NCI-H1417 treated with DMSO at 0.1 percent for 48 hours (cell line): ENCODE data around the gene LIPF.
"Not testable (repeated sequence)": the region's sequence is repeated elsewhere in the genome, so short reads cannot be mapped to it uniquely, and the experiment has no call there.

Experiments used
- DNase-seq: peaks from one replicate; lab custom pipeline; 2025; lab: John Stamatoyannopoulos, UW

LIPF gene

DNA sequence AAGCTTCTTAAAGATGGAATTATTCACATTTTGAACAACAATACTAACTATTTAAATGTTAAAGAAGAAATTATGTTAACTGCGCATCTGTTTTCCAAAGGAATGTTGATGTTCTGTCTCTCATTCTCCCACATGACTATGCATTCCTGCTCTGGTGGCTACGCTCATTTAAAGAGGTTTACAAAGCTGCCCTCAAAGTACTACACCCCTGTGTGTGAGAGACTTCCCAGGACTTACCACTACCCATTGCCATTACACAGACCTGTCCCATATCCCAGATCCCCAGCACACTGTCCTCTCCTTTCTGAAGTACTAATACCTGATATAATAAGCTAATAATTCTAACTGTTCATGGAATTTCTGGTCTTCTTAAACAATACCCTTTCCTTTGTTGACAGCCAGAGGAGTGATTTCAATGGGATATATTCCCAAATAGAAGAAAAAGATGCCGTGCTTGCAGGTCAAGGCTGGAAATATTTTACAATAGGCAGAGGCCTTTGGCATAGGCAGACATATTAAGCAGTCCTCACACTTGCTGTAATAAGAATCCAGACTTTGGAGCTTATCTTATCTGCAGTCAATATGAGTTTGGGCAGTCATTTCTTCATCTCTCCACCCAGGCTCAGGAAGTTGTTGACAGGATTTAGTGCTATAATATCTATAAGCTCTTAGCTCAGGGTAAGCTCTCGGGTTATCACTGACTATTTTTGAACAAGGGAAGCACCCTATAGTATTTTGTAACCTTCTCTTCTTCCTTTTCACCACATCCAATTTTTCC lies 12.2 kb downstream of the LIPF start:
- no peak for DNase-seq

DNA sequence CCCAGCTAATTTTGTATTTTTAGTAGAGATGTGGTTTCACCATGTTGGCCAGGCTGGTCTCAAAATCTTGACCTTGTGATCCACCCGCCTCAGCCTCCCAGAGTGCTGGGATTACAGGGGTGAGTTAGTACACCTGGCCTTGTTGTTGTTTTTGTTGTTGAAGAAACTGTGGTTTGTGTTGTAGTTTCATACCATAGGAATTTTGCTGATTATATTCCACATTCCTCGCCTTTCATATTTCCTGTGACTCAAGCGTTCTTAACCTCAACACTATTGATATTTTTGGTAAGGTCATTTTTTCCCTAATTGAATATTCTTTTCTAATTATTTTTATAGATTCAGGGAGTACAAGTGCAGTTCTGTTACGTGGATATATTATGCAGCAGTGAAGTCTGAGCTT lies 16.7 kb downstream of the LIPF start:
- no peak for DNase-seq

DNA sequence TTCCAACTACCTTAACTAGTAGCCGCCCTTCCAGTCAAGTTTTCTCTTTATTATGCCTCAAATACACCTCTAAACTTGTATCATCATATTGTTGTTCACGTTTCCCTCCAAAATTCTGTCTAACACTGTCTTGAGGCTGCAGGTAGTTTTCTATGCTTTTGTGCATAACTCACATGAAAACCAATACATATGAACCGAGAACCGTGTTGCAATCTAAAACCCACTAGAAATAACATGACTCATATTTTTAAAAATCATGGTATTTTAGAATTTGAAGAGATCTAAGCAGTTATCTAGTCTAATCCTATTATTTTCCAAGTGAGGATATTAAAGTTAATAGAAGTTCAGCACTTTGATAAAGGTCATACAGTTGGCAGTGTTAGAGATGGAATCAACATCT lies 18.2 kb downstream of the LIPF start:
- no peak for DNase-seq

DNA sequence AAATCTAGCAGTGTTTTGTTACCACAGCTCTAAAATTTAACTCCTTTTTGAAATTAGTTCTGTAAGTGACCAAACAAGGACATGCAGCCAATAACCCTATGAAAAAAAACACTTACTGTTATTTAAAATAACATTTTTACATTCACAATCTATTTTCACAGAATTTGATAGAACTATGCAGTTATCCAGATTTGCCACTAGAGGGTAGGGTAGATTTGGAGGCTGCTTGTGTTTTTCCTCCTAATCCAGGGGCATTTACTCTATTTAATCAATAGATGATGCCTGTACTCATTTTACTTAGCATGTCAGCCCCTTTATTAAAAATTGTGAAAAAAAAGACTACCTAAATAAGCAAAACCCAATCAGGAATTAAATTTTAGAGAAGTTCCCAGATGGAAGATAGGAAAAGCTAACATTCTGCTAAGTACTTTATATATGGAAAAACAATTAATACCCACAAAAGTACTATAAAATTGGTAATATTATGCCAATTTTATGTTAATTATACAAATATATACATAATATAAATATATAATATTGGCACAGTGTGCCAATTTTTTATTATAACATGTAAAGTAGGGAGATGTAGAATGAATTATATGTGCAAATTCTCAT lies 23.7 kb downstream of the LIPF start:
- DNase-seq = peak; percentile 8

DNA sequence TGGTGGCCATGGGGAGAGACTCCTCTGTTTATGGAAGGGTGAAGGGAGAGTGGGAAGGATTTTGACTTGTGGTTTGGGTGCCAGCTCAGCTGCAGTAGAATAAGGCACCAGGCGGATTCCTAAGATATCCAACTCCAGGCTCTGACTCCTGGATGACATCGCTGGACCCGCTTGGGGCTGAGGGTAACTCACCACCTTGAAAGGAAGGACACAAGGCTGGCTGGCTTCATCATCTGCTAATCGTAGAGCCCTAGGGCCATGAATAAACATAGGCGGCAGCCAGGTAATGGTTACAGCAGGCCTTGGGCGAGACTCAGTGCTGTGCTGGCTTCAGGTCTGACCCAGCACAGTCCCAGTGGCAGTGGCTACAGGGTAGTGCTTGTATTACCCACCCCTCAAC lies 25.1 kb downstream of the LIPF start:
- DNase-seq = no peak

DNA sequence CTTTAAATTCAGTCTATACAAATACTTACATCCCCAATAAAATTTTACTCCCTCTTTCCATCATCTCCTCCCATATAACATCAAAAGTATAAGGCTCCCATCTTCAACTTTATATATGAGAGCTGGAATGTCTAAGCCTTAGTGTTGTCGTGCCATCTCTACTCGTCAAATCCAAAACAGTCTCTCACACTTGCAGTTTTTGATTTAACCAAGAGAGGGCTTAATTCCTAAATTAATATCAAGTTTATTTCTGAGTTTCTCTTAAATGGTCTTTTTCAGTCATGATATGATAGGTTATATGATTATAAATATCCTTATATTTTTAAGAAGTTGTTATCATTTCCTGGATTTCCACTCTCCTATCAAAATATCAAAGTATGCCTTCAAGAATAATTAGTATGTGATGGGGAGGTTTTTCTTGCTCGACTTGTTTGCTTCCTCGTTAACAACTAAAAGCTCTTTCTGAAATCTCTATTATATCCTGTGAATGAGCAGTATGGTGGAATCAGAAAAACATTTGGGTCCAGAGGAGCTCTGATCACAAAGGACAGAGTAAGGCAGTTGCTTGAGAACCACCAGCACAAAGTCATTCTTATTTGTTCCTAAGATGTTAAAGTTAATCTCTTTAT lies 29.3 kb downstream of the LIPF start:
- DNase-seq = no peak

DNA sequence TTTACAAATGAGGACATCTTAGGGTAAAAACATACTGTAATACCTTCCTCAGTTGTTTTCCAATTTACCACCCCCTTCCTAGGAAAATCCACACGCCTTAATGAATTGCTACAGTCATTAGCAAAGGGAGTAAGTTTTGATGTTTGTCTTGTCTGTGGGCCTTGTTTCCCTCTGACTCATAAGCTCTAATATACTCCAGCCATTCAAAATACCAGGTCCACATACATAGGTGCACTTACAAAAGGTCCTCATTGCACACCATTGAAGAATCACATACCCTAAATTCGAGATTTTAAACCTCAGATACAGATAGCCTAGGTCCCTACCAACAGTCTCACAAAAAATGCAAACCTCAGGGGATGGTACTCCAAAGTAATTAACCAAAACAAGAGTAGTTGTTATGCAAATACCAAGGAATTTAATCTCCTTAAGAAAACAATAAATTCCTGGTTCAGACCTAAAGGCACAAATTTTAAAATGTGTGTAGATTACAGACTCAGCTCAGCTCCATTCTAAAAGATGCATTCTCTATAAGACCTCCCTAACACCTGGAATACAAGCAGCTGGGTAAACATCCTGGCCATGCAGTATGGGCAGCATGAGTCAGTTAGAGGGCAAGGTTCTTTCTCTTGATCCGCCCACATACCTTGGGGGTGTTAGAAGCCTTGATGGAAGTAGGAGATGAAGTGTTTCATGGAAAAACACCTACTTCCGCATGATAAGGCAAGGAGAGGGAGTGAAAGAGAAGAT lies 38.8 kb downstream of the LIPF start:
- peak; percentile 26 for DNase-seq

DNA sequence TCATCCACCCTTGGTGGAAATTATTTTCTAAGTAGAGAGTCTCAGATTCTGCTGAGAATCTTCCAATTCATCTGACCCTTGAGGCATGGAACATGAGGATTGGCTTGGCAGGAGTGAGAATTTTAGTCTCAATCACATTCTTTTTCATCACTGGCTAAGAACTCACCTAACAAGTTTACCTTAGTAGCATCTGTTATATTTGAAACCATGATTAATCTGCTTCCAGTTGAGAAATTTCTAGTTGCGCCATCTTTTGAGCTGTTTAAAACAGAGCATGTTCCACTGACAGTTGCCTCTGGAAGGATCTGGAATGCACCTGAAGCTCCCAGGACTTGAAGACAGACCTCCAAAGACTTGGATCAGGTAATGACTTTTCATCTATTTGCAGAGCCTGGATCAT lies 41.7 kb downstream of the LIPF start, which contains the start of gene LIPK:
Gene LIPK (plus strand): TSS at position 292 of the 400 bp plus-strand sequence. CDS start 18,295 bp downstream, outside the sequence.
- DNase-seq = no peak

DNA sequence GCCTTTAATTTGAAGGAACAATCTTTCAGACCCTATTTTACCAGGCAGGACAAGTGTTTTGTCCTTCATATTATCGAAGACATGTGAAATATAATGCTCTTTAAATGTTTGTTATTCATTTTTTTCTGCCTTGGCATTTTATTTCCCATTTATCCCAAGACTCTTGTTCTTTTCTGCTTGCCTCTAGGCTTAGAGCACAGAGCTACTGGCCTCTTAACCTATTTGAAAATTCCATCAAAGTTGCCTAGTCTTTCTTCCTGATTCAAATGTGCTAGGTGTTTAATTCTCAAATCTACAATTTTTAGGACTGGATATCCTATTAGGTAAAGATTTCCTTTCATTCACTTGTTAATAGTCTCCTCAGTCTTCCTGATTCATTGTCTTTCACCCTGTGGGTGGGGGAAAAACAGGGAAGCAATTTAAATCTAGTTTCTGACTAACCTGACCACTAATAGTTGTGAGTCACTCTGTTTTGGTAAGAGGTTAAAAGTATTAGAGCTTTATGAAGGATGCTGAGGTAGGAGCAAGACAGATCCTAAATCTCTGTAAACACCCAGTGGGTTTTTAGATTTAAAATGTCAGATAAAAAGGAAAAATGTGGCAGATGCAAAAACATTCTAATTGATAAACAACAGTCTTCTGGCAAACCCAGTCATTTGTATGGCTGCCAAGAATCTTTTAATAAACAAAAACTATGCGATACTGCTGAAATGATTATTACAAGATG lies 43.4 kb downstream of the LIPF start:
- no peak for DNase-seq

DNA sequence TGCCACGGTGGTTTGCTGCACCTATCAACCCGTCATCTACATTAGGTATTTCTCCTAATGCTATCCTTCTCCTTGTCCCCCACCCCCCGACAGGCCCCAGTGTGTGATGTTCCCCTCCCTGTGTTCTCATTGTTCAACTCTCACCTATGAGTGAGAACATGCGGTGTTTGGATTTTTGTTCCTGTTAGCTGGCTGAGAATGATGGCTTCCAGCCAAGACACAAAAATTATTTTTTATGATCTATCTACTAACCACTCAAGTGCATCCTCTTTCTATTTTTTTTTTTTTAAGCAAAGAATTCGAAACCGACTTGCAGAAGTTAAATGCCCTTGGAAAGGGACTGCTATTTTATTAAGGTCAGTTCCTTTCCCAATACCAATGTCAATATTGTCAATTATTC lies 45.1 kb downstream of the LIPF start:
- DNase-seq = not testable (repeated sequence)

DNA sequence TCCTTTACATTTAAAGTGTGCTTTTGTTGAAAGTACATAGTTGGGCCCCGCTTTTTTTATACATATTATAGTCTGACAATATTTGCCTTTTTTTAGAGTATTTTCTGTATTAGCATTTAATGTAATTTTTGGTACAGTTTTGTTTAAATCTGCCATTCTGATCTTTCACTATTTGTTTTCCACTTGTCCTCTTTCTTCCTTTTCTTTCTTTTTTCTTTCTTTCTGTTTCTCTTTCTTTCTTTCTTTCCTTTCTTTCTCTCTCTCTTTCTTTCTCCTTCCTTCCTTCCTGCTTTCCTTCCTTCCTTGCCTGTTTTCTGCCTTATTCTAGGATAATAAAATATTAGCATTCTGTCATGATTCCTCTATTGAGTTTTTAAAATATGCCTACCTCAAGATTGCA lies 51.3 kb downstream of the LIPF start:
- DNase-seq = no peak

DNA sequence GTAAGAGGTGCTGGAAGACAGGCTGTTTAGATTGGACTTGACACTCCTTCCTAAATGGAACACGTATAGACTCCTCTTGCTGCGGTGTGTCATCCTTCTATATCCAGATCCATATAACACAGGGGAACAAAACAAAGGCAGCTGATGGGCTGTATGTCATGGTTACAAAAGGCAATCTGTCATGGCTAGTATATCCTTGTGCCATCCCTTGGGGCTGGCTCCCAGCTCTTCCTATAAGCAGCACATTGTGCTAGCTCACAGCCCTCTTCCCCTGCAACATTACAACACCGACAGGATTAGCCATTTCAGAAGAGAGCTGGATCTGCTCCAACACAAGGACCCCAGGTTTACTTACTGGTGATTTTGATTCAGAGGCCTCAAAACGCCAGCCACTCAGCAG lies 57.1 kb downstream of the LIPF start:
- no peak for DNase-seq

DNA sequence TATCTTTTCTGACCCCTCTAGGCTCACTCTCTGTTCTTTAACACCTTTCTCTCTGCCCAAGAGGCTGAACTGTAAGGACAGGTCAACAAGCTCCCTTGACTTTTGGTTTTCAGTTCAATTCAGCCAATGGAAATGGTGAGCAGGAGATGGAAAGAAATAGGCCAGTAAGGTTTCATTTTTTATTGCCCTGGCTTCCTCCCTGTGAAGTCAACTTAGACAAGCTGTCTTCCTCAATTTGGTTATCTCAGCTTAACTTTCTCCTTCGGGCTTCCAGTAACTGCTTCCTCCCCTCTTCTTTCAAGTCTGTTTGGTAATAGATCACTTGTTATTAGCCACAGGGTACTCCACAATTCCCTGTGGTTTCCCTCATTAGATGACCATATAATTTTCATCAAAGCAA lies 61.6 kb downstream of the LIPF start:
- DNase-seq = no peak

DNA sequence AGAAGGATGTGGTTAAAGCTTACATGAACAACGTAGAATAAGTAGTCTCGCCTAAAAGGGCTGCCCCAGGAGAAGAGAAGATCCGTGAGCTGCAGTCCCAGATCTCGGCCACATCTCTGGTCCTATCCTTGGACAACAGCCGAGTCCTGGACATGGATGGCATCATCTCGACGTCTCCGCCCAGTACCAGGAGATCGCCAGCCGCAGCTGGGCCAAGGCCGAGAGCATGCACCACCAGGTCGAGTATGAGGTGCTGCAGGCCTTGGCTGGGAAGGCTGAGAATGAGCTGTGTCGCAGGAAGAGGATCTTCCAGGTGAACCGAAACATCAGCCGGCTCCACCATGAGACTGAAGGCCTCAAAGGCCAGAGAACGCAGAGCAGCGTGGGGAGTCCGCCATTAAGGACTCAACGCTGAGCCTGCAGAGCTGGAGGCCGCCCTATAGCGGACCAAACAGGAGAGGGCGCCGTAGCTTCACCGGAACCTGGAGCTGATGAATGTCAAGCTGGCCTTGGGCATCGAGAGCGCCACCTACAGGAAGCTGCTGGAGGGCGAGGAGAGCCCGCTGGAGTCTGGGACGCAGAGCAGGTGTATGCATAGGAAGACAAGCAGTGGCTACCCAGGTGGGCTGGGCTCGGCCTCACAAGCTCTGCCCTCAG lies 64.0 kb downstream of the LIPF start:
- DNase-seq = no peak
